Activated CD8-positive, alpha-beta memory T cell treated with anti-CD3 and anti-CD28 coated beads, Interleukin-2, amount 50 U/mL, for 48 hours (primary cell): ENCODE results near the gene TANK.
"Not testable (repeated sequence)": the region's sequence is repeated elsewhere in the genome, so short reads cannot be mapped to it uniquely, and the experiment has no call there.

Experiments used
- DNase-seq: peaks from one replicate; pipeline ENCODE4 v3.0.0-alpha.2; 2020

Gene TANK

GRCh38 chr2:161160226-161161073 lies at the start of gene TANK:
Gene TANK, plus strand, starts transcription at chr2:161160428. Its CDS starts 19,235 bp downstream, at chr2:161179663.
- peak; percentile 92 for DNase-seq

GRCh38 chr2:161111531-161111930 lies 48.7 kb upstream of the TANK start:
- no peak for DNase-seq

GRCh38 chr2:161112908-161113307 lies 47.3 kb upstream of the TANK start:
- DNase-seq, result no peak

GRCh38 chr2:161113693-161114575 lies 46.3 kb upstream of the TANK start:
- DNase-seq, result no peak

- DNase-seq, result no peak
Observed at GRCh38 chr2:161115205-161115604, 45.0 kb upstream of the TANK start.

- DNase-seq, result no peak
Observed at GRCh38 chr2:161115605-161116380, 44.4 kb upstream of the TANK start.

- no peak for DNase-seq
Observed at GRCh38 chr2:161116509-161116908, 43.7 kb upstream of the TANK start.

GRCh38 chr2:161117506-161117905 lies 42.7 kb upstream of the TANK start:
- no peak for DNase-seq

GRCh38 chr2:161118722-161119121 lies 41.5 kb upstream of the TANK start:
- no peak for DNase-seq

GRCh38 chr2:161119483-161119882 lies 40.7 kb upstream of the TANK start:
- no peak for DNase-seq

- DNase-seq, result no peak
Observed at GRCh38 chr2:161120775-161121174, 39.5 kb upstream of the TANK start.

- no peak for DNase-seq
Observed at GRCh38 chr2:161121622-161122021, 38.6 kb upstream of the TANK start.

GRCh38 chr2:161122772-161123530 lies 37.3 kb upstream of the TANK start:
- DNase-seq, result no peak

- DNase-seq, result no peak
Observed at GRCh38 chr2:161123531-161124030, 36.6 kb upstream of the TANK start.

- no peak for DNase-seq
Observed at GRCh38 chr2:161124201-161124600, 36.0 kb upstream of the TANK start.

- no peak for DNase-seq
Observed at GRCh38 chr2:161128885-161129284, 31.3 kb upstream of the TANK start.

- no peak for DNase-seq
Observed at GRCh38 chr2:161130354-161130753, 29.9 kb upstream of the TANK start.

- no peak for DNase-seq
Observed at GRCh38 chr2:161131074-161131680, 29.1 kb upstream of the TANK start.

GRCh38 chr2:161131804-161132203 lies 28.4 kb upstream of the TANK start:
- DNase-seq, result no peak

GRCh38 chr2:161132384-161132783 lies 27.8 kb upstream of the TANK start:
- DNase-seq, result not testable (repeated sequence)

GRCh38 chr2:161133366-161133765 lies 26.9 kb upstream of the TANK start:
- no peak for DNase-seq
